Astrocyte (in vitro differentiated cells and primary cell): ENCODE results near the gene SIGLEC8.

Experiments used
- EZH2 ChIP-seq: IDR thresholded peaks from 2 replicates; pipeline ENCODE4 v1.6.1; 2012; ENCODE audit warnings: mild to moderate bottlenecking, low read length, inconsistent platforms; ENCODE audit not compliant: insufficient read depth
- TF ChIP-seq, protein P1 (sequence below): IDR thresholded peaks from 2 replicates; pipeline ENCODE4 v1.5.1; 2011; ENCODE audit warnings: low read depth, mild to moderate bottlenecking, inconsistent platforms, low read length, moderate library complexity; ENCODE audit not compliant: insufficient read depth

DNA sequence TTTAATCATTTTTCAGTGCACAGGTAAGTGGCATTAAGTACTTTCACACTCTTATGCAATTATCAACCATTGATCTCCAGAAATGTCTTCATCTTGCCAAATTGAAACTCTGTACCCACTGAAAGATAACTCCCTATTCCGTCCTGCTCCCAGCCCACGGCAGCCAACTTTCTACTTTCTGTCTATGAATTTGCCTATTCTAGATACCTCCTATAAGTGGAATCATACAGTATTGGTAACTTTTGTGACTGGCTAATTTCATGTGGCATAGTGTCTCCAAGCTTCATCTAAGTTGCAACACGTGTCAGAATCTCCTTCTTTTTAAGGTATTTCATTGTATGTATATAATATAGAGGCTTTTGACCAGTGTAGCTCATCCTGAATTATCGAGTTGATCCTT lies 14.4 kb upstream of the SIGLEC8 start:
- TF ChIP-seq, protein P1, sequence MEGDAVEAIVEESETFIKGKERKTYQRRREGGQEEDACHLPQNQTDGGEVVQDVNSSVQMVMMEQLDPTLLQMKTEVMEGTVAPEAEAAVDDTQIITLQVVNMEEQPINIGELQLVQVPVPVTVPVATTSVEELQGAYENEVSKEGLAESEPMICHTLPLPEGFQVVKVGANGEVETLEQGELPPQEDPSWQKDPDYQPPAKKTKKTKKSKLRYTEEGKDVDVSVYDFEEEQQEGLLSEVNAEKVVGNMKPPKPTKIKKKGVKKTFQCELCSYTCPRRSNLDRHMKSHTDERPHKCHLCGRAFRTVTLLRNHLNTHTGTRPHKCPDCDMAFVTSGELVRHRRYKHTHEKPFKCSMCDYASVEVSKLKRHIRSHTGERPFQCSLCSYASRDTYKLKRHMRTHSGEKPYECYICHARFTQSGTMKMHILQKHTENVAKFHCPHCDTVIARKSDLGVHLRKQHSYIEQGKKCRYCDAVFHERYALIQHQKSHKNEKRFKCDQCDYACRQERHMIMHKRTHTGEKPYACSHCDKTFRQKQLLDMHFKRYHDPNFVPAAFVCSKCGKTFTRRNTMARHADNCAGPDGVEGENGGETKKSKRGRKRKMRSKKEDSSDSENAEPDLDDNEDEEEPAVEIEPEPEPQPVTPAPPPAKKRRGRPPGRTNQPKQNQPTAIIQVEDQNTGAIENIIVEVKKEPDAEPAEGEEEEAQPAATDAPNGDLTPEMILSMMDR = no peak
- no peak for TF ChIP-seq EZH2
